ENCODE results near the gene NOSTRIN.
"Not testable (repeated sequence)": the region's sequence is repeated elsewhere in the genome, so short reads cannot be mapped to it uniquely, and the experiment has no call there.

Gene NOSTRIN

DNA sequence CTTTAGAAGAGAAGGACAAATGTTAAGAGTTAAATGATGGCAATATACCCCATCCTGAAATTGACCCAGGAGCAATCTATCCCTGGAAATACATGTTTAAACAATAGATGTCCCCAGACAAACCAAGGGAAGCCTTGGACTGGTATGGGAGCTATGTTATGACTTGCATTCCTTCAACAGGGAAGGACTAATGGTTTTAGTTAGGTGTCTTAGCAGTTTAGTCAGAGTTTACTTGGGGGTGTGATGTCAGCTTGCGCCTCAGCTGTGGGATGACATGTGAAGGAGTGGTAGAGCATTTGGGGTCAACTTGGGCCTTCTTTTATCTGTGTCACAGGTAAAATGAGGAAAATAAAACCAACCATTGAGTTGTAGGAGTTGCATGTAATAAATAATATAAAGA is 51.0 kb downstream of the NOSTRIN start:
- no peaks in the 10 kb centered on the region for H3K27me3 ChIP-seq (ENCODE audit: insufficient read depth, insufficient read length)
- H3K9me3 ChIP-seq (ENCODE audit: insufficient read depth, low read length): no peaks in the 10 kb centered on the region
- TF ChIP-seq ZNF274 (IDR thresholded peaks at IDR 0.05; ENCODE audit: low read depth, low read length) (no peak), YY1 (IDR thresholded peaks at IDR 0.05; ENCODE audit: insufficient read depth, insufficient read length) (no peak), SUZ12 (IDR thresholded peaks at IDR 0.05; ENCODE audit: extremely low read depth, insufficient read depth, insufficient read length) (no peak)
- no peak for DNase-seq (ENCODE audit: low read depth, low spot score)
- H3K4me1 ChIP-seq (ENCODE audit: insufficient read depth, insufficient read length): no peaks in the 10 kb centered on the region
- H3K4me3 ChIP-seq (ENCODE audit: insufficient read length, low read depth): no peak overlapping the region
- H3K9ac ChIP-seq (ENCODE audit: insufficient read length, low read depth): no peak overlapping the region
- H3K36me3 ChIP-seq (ENCODE audit: insufficient read depth, insufficient read length, low read length): peaks cover 5% of the 10 kb centered on the region

DNA sequence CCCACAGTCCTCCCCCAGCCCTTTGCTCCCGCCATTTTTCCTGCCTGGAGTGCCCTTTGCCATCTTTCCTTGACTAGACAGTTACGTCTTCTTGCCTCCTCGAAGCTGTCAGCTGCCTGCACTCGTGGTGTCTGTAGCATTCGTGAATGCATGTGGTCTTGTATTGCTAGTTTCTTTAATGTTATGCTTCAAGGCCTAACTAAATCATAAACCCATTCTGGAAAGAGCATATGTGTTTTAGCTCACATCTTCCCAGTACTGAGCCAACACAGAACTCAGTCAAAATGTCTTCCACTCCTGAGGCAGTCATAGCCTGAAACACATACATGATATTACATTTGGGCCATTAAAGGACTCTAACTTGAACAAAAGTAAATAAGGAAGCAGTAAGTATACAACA is 52.2 kb downstream of the NOSTRIN start:
- no peak for DNase-seq (ENCODE audit: low read depth, low spot score)
- no peak overlapping the region for H3K4me3 ChIP-seq (ENCODE audit: insufficient read length, low read depth)
- no peak for TF ChIP-seq YY1 (IDR thresholded peaks at IDR 0.05; ENCODE audit: insufficient read depth, insufficient read length)
- TF ChIP-seq ZNF274 (IDR thresholded peaks at IDR 0.05; ENCODE audit: low read depth, low read length): no peak
- no peak for TF ChIP-seq SUZ12 (IDR thresholded peaks at IDR 0.05; ENCODE audit: extremely low read depth, insufficient read depth, insufficient read length)

GRCh38 chr2:168855601-168856000 is 53.2 kb downstream of the NOSTRIN start:
- Histone ChIP-seq H3K9me3 (ENCODE audit: insufficient read depth, low read length) (no peaks in the 10 kb centered on the region), H3K27me3 (ENCODE audit: insufficient read depth, insufficient read length) (no peaks in the 10 kb centered on the region), H3K9ac (ENCODE audit: insufficient read length, low read depth) (no peak overlapping the region), H3K4me3 (ENCODE audit: insufficient read length, low read depth) (no peak overlapping the region), H3K36me3 (ENCODE audit: insufficient read depth, insufficient read length, low read length) (peaks cover 5% of the 10 kb centered on the region), H3K4me1 (ENCODE audit: insufficient read depth, insufficient read length) (no peaks in the 10 kb centered on the region)
- DNase-seq (ENCODE audit: low read depth, low spot score): no peak
- no peak for TF ChIP-seq SUZ12 (IDR thresholded peaks at IDR 0.05; ENCODE audit: extremely low read depth, insufficient read depth, insufficient read length)
- no peak for TF ChIP-seq YY1 (IDR thresholded peaks at IDR 0.05; ENCODE audit: insufficient read depth, insufficient read length)
- TF ChIP-seq ZNF274 (IDR thresholded peaks at IDR 0.05; ENCODE audit: low read depth, low read length): no peak

More for the DNA sequence above, 52.2 kb downstream of the NOSTRIN start:
- Histone ChIP-seq H3K9ac (ENCODE audit: insufficient read length, low read depth) (no peak overlapping the region), H3K27me3 (ENCODE audit: insufficient read depth, insufficient read length) (no peaks in the 10 kb centered on the region), H3K36me3 (ENCODE audit: insufficient read depth, insufficient read length, low read length) (peaks cover 5% of the 10 kb centered on the region), H3K9me3 (ENCODE audit: insufficient read depth, low read length) (no peaks in the 10 kb centered on the region), H3K4me1 (ENCODE audit: insufficient read depth, insufficient read length) (no peaks in the 10 kb centered on the region)

DNA sequence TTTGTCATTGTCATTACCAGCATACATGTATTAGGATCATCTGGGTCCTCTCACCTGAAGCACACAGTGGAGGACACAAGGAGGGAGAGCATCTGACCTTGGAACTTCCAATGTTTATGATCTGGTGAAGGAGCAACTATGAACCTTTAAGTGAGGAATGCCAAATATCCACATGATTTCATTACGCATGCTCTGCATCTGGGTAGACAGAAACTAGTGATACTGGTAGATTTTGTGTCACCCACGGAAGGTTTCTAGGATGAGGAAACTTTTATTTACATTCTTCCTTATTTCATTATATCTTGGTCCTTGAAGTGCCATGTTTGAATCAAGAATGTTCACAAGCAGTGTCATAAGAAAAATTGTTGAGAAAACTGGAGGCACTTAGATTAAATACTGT is 55.7 kb downstream of the NOSTRIN start:
- no peak overlapping the region for H3K4me3 ChIP-seq (ENCODE audit: insufficient read length, low read depth)
- no peak for TF ChIP-seq SUZ12 (IDR thresholded peaks at IDR 0.05; ENCODE audit: extremely low read depth, insufficient read depth, insufficient read length)
- no peak for TF ChIP-seq ZNF274 (IDR thresholded peaks at IDR 0.05; ENCODE audit: low read depth, low read length)
- no peak for TF ChIP-seq YY1 (IDR thresholded peaks at IDR 0.05; ENCODE audit: insufficient read depth, insufficient read length)
- H3K9me3 ChIP-seq (ENCODE audit: insufficient read depth, low read length): no peaks in the 10 kb centered on the region
- no peaks in the 10 kb centered on the region for H3K27me3 ChIP-seq (ENCODE audit: insufficient read depth, insufficient read length)
- H3K9ac ChIP-seq (ENCODE audit: insufficient read length, low read depth): no peak overlapping the region
- peaks cover 12% of the 10 kb centered on the region for H3K36me3 ChIP-seq (ENCODE audit: insufficient read depth, insufficient read length, low read length)
- no peaks in the 10 kb centered on the region for H3K4me1 ChIP-seq (ENCODE audit: insufficient read depth, insufficient read length)
- no peak for DNase-seq (ENCODE audit: low read depth, low spot score)

DNA sequence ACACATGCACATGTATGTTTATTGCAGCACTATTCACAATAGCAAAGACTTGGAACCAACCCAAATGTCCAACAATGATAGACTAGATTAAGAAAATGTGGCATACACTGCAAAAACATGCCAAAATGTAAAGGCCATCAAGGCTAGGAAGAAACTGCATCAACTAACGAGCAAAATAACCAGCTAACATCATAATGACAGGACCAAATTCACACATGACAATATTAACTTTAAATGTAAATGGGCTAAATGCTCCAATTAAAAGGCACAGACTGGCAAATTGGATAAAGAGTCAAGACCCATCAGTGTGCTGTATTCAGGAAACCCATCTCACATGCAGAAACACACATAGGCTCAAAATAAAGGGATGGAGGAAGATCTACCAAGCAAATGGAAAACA is 64.7 kb downstream of the NOSTRIN start:
- not testable (repeated sequence) for H3K9ac ChIP-seq (ENCODE audit: insufficient read length, low read depth); H3K9me3 ChIP-seq (ENCODE audit: insufficient read depth, low read length); H3K4me3 ChIP-seq (ENCODE audit: insufficient read length, low read depth); H3K4me1 ChIP-seq (ENCODE audit: insufficient read depth, insufficient read length); H3K27me3 ChIP-seq (ENCODE audit: insufficient read depth, insufficient read length); DNase-seq (ENCODE audit: low read depth, low spot score)
- H3K36me3 ChIP-seq (ENCODE audit: insufficient read depth, insufficient read length, low read length): peaks cover 23% of the 10 kb centered on the region

- H3K36me3 ChIP-seq (ENCODE audit: insufficient read depth, insufficient read length, low read length): peaks cover 25% of the 10 kb centered on the region
- H3K27me3 ChIP-seq (ENCODE audit: insufficient read depth, insufficient read length); H3K9ac ChIP-seq (ENCODE audit: insufficient read length, low read depth); DNase-seq (ENCODE audit: low read depth, low spot score); H3K4me1 ChIP-seq (ENCODE audit: insufficient read depth, insufficient read length); H3K4me3 ChIP-seq (ENCODE audit: insufficient read length, low read depth); H3K9me3 ChIP-seq (ENCODE audit: insufficient read depth, low read length): not testable (repeated sequence)
Measured at GRCh38 chr2:168870369-168870768, 67.9 kb downstream of the NOSTRIN start.

- not testable (repeated sequence) for H3K27me3 ChIP-seq (ENCODE audit: insufficient read depth, insufficient read length); H3K4me3 ChIP-seq (ENCODE audit: insufficient read length, low read depth); H3K9ac ChIP-seq (ENCODE audit: insufficient read length, low read depth); DNase-seq (ENCODE audit: low read depth, low spot score); H3K9me3 ChIP-seq (ENCODE audit: insufficient read depth, low read length); H3K4me1 ChIP-seq (ENCODE audit: insufficient read depth, insufficient read length)
- peaks cover 25% of the 10 kb centered on the region for H3K36me3 ChIP-seq (ENCODE audit: insufficient read depth, insufficient read length, low read length)
Measured at GRCh38 chr2:168870824-168871223, 68.4 kb downstream of the NOSTRIN start.

DNA sequence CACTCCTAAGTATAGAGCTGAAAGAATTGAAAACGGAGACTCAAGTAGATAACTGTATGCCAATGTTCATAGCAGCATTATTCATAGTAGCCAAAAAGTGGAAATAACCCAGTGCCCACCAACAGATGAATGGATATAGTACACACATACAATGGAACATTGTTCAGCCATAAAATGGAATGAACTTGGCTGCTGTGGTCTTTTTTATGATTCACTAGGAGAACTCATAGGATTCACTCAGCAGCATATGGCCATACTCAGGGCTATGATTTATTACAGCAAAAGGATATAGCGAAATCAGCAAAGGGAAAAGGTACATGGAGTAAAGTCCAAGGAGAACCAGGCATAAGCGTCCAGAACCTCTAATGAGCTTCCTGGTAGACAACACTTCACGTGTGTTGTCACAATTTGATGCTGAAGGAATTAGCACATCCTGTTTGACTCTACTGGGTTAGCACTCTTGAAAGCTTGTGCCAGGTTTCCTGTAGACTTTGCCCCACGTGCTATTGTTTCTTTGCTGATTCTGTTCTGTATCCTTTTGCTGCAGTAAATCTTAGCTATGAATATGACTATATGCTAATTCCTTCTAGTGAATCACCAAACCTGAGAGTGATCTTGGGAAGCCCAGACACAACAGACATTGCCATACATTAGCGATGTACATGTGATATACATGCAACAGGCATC is 72.1 kb downstream of the NOSTRIN start:
- DNase-seq (ENCODE audit: low read depth, low spot score): no peak
- Histone ChIP-seq H3K4me1 (ENCODE audit: insufficient read depth, insufficient read length) (no peaks in the 10 kb centered on the region), H3K9ac (ENCODE audit: insufficient read length, low read depth) (no peak overlapping the region), H3K36me3 (ENCODE audit: insufficient read depth, insufficient read length, low read length) (peaks cover 25% of the 10 kb centered on the region), H3K9me3 (ENCODE audit: insufficient read depth, low read length) (no peaks in the 10 kb centered on the region), H3K27me3 (ENCODE audit: insufficient read depth, insufficient read length) (no peaks in the 10 kb centered on the region), H3K4me3 (ENCODE audit: insufficient read length, low read depth) (no peak overlapping the region)
- TF ChIP-seq SUZ12 (IDR thresholded peaks at IDR 0.05; ENCODE audit: extremely low read depth, insufficient read depth, insufficient read length) (no peak), YY1 (IDR thresholded peaks at IDR 0.05; ENCODE audit: insufficient read depth, insufficient read length) (no peak), ZNF274 (IDR thresholded peaks at IDR 0.05; ENCODE audit: low read depth, low read length) (no peak)

DNA sequence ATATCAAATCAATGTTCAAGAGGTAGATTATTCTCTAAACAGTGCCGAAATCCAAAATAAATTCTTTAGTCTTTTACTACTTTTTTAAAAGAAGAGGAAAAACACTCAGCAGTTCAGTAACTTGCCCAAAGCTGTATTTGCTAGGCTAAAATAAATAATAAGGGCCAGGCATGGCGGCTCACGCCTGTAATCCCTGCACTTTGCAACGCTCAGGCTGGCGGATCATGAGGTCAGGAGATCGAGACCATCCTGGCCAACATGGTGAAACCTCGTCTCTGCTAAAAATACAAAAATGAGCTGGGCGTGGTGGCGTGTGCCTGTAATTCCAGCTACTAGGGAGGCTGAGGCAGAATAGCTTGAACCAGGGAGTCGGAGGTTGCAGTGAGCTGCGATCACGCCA is 79.7 kb downstream of the NOSTRIN start:
- not testable (repeated sequence) for H3K9ac ChIP-seq (ENCODE audit: insufficient read length, low read depth); H3K9me3 ChIP-seq (ENCODE audit: insufficient read depth, low read length); DNase-seq (ENCODE audit: low read depth, low spot score); H3K27me3 ChIP-seq (ENCODE audit: insufficient read depth, insufficient read length); H3K4me3 ChIP-seq (ENCODE audit: insufficient read length, low read depth); H3K4me1 ChIP-seq (ENCODE audit: insufficient read depth, insufficient read length)
- H3K36me3 ChIP-seq (ENCODE audit: insufficient read depth, insufficient read length, low read length): peaks cover 21% of the 10 kb centered on the region

All from NT2/D1 (cell line).